Measurements from ENCODE around the gene TBCK.

The TBCK gene

DNA sequence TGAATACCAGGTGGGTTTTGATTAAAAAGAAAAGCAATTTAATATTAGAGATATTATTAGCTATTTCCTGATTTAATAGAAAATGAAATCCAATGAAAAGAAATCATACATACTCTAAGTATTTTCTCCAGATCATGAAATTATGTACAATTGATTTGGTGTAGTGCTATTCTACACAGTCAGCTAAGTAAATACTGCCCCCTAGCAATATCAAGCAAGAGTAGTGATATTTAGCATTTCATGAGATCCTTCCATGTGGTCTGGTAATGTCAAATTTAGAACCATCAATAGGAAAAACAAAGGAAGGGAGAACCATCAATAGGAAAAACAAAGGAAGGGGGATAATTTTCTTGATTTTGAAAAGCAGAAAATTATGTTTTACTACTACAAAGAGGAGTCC lies 114.6 kb downstream of the TBCK start:
- Histone ChIP-seq H3K9me3 (no peaks in the 10 kb centered on the region), H3K36me3 (no peaks in the 10 kb centered on the region), H3K27ac (no peak overlapping the region), H3K4me1 (no peaks in the 10 kb centered on the region), H3K4me3 (no peak overlapping the region), H3K27me3 (no peaks in the 10 kb centered on the region), H3K9ac (no peak overlapping the region), H3K4me2 (no peak overlapping the region), H4K20me1 (no peaks in the 10 kb centered on the region)
- TF ChIP-seq Cebpa-rat (IDR thresholded peaks at IDR 0.05), result no peak

DNA sequence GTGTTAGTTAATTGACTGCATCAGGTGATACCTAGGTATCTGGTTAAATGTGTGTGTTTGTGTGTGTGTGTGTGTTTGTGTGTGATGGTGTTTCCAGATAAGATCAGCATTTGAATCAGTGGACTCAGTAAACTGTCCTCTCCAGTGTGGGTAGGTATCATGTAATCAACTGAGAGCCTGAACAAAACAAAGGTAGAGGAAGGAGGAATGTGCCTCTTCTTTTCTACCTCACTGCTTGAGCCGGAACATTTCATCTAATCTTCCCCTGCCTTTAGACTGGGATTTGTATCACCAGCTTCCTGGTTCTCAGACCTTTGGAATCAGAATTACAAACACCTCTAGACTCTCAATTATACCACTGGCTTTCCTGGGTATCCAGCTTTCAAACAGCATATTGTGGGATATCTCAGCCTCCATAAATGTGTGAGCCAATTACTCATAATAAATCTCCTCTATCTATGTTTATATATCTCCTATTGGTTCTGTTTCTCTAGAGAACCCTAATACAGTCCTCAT lies 120.5 kb downstream of the TBCK start:
- no peak overlapping the region for H3K27ac ChIP-seq
- no peak for TF ChIP-seq Cebpa-rat (IDR thresholded peaks at IDR 0.05)
- no peak overlapping the region for H3K4me2 ChIP-seq
- no peak overlapping the region for H3K9ac ChIP-seq
- no peaks in the 10 kb centered on the region for H4K20me1 ChIP-seq
- peaks cover 7% of the 10 kb centered on the region for H3K4me1 ChIP-seq
- H3K9me3 ChIP-seq, result no peaks in the 10 kb centered on the region
- H3K36me3 ChIP-seq, result peaks cover 16% of the 10 kb centered on the region
- no peaks in the 10 kb centered on the region for H3K27me3 ChIP-seq
- H3K4me3 ChIP-seq, result no peak overlapping the region

DNA sequence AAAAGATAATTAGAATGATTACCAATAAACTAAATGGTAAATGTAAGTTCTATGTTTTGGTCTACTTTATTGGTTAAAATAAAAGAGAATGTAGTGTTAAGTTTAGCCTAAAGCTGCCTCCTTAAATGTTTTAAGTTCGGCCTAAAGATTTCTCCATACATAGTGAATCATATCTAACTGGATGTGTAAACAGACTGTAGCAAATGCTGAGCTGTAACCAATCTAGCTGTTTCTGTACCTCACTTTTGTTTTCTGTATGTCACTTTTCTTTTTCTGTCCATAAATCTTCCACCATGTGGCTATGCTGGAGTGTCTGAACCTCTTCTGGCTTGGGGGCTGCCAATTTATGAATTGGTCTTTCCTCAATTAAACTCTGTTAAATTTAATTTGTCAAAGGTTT lies 121.2 kb downstream of the TBCK start:
- Histone ChIP-seq H4K20me1 (no peaks in the 10 kb centered on the region), H3K36me3 (peaks cover 16% of the 10 kb centered on the region), H3K27me3 (no peaks in the 10 kb centered on the region), H3K9me3 (no peaks in the 10 kb centered on the region), H3K27ac (no peak overlapping the region), H3K4me3 (no peak overlapping the region), H3K9ac (no peak overlapping the region), H3K4me2 (no peak overlapping the region), H3K4me1 (peaks cover 7% of the 10 kb centered on the region)
- TF ChIP-seq Cebpa-rat (IDR thresholded peaks at IDR 0.05), result no peak

DNA sequence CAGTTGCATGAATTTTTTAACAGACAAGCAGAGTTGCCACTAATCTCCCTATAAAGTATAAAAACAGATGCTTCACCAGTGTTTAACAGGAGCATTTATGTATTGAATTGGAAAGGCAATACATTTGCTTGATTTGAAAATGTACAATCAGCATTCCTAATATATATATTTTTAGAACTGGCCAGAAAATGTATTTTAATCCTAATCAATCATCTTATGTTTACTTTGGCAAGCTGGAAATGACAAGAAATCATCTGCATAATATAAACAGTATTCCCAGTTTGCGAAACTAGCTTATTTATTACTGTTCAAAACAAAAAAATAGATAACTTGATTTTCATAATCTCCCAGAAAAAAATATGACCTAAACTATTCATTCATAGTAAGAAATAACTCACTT lies 123.9 kb downstream of the TBCK start:
- TF ChIP-seq Cebpa-rat (IDR thresholded peaks at IDR 0.05), result no peak
- H3K9me3 ChIP-seq, result no peaks in the 10 kb centered on the region
- H3K4me3 ChIP-seq, result no peak overlapping the region
- H3K4me2 ChIP-seq, result no peak overlapping the region
- no peak overlapping the region for H3K9ac ChIP-seq
- H3K4me1 ChIP-seq, result peaks cover 7% of the 10 kb centered on the region
- H3K27me3 ChIP-seq, result no peaks in the 10 kb centered on the region
- H3K36me3 ChIP-seq, result peaks cover 25% of the 10 kb centered on the region
- H3K27ac ChIP-seq, result no peak overlapping the region
- H4K20me1 ChIP-seq, result no peaks in the 10 kb centered on the region

DNA sequence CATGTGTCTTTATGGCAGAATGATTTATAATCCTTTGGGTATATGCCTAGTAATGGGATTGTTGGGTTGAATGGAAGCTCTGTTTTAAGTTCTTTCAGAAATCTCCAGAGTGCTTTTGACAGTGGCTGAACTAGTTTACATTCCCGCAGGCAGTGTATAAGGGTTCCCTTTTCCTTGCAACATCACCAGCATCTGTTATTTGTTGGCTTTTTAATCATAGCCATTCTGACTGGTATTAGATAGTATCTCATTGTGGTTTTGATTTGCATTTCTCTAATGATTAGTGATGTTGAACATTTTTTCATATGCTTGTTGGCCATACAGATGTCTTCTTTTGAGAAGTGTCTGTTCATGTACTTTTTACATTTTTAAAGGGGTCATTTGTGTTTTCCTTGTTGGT lies 129.8 kb downstream of the TBCK start:
- Histone ChIP-seq H3K9me3 (0 out of 2 replicates have a peak, but pooled peaks cover 3% of the 10 kb centered on the region), H3K4me3 (no peak overlapping the region), H4K20me1 (no peaks in the 10 kb centered on the region), H3K27ac (no peak overlapping the region), H3K27me3 (no peaks in the 10 kb centered on the region), H3K4me1 (no peaks in the 10 kb centered on the region), H3K4me2 (no peak overlapping the region), H3K9ac (no peak overlapping the region), H3K36me3 (peaks cover 33% of the 10 kb centered on the region; the same call in 1 of the 2 replicates)
- no peak for TF ChIP-seq Cebpa-rat (IDR thresholded peaks at IDR 0.05)

DNA sequence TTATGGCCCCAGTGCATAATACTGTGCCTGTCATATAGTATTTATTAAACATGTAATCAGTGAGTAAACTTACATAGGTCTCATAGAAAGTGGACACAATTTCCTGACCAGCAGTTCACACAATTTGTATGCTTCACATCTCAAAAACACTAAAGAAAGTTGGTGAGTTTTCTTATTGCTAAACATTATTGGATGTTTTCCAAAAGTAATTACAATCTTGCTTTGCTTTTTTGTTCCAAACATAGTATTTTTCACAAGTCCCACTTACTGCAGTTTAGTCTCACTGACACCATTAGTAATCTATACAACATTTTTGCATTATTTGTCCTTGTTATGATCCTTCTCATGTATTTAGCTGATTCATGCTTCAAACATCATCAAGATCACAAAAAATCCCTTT lies 132.5 kb downstream of the TBCK start:
- no peak overlapping the region for H3K9ac ChIP-seq

DNA sequence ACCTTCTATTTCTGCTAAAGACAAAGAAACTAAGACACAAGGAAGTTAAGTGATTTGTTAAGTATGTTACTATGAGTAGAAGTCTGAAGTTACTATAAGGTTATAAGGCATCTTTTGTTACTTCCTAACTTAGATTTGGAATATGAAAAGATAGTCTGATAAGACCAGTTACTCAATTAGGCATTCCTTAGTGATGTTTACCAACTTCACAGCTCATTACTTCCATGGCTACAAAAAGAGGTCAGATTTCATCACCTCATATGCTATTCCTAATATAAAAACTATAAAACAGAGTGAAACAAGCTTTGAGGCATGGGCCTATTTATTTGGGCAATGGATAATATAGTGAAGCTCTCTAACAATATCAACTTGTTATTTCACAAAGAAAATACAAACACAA lies 143.1 kb downstream of the TBCK start:
- no peak overlapping the region for H3K4me2 ChIP-seq
- no peak overlapping the region for H3K4me3 ChIP-seq
- H3K27me3 ChIP-seq, result no peaks in the 10 kb centered on the region
- H3K9ac ChIP-seq, result no peak overlapping the region
- H3K9me3 ChIP-seq, result no peaks in the 10 kb centered on the region
- H3K27ac ChIP-seq, result no peak overlapping the region
- H3K4me1 ChIP-seq, result no peaks in the 10 kb centered on the region
- no peak for TF ChIP-seq Cebpa-rat (IDR thresholded peaks at IDR 0.05)
- H4K20me1 ChIP-seq, result no peaks in the 10 kb centered on the region
- H3K36me3 ChIP-seq, result peaks cover 8% of the 10 kb centered on the region

More for the DNA sequence above, 132.5 kb downstream of the TBCK start:
- Histone ChIP-seq H3K4me3 (no peak overlapping the region), H3K4me2 (no peak overlapping the region), H3K27me3 (no peaks in the 10 kb centered on the region), H3K9me3 (peaks cover 3% of the 10 kb centered on the region; the same call in 1 of the 2 replicates), H4K20me1 (no peaks in the 10 kb centered on the region), H3K27ac (no peak overlapping the region), H3K4me1 (no peaks in the 10 kb centered on the region), H3K36me3 (peaks cover 27% of the 10 kb centered on the region; the same call in 1 of the 2 replicates)
- TF ChIP-seq Cebpa-rat (IDR thresholded peaks at IDR 0.05), result no peak

DNA sequence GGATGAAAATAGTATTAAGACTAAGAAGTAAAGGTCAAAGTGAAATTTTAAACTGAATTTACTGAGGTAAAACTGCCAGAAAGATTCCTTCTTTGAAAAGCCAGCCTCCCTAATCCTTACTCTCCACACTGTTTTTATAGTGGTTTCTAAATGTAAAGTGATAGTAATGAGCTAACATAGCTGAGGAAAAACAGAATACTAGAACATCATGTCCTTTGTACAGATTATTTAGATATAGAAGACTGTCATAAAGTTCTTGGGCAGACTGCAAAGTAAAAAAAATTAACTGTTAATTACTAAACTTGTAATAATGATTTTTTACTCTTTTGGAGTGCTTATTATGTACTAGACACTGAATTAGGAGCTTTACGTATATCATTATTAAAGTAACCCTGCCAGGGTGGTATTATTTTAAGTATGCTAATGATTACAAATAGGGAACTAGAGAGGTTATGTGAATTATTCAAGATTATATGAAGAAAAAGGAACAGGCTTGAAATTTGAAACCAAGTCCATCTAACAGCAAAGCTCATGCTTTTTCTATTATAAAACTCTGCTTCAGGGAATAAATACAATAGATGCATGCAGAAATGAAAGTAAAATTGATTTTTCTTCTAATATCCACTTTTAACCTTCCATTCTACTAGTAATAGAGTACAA lies 150.5 kb downstream of the TBCK start:
- no peak overlapping the region for H3K27ac ChIP-seq
- no peak overlapping the region for H3K4me2 ChIP-seq
- H4K20me1 ChIP-seq, result no peaks in the 10 kb centered on the region
- no peak overlapping the region for H3K9ac ChIP-seq
- H3K4me1 ChIP-seq, result no peaks in the 10 kb centered on the region
- H3K27me3 ChIP-seq, result no peaks in the 10 kb centered on the region
- H3K4me3 ChIP-seq, result no peak overlapping the region
- TF ChIP-seq Cebpa-rat (IDR thresholded peaks at IDR 0.05), result no peak
- H3K9me3 ChIP-seq, result peaks cover 14% of the 10 kb centered on the region
- peaks cover 30% of the 10 kb centered on the region for H3K36me3 ChIP-seq

DNA sequence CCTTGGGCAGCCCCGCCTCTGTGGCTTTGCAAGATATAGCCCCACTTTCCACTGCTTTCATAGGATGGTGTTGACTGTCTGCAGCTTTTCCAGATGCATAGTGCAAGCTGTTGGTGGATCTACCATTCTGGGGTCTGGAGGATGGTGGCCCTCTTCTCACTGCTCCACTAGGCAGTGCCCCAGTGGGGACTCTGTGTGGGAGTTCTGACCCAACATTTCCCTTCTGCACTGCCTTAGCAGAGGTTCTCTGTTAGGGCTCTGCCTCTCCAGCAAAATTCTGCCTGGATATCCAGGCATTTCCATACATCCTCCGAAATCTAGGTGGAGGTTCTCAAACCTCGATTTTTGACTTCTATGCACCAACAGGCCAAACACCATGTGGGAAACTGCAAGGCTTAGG lies 153.7 kb downstream of the TBCK start:
- no peak overlapping the region for H3K4me3 ChIP-seq
- TF ChIP-seq Cebpa-rat (IDR thresholded peaks at IDR 0.05), result no peak
- H4K20me1 ChIP-seq, result no peaks in the 10 kb centered on the region
- no peaks in the 10 kb centered on the region for H3K4me1 ChIP-seq
- no peak overlapping the region for H3K9ac ChIP-seq
- H3K9me3 ChIP-seq, result peaks cover 14% of the 10 kb centered on the region
- H3K27ac ChIP-seq, result no peak overlapping the region
- H3K4me2 ChIP-seq, result no peak overlapping the region
- peaks cover 27% of the 10 kb centered on the region for H3K36me3 ChIP-seq
- no peaks in the 10 kb centered on the region for H3K27me3 ChIP-seq

DNA sequence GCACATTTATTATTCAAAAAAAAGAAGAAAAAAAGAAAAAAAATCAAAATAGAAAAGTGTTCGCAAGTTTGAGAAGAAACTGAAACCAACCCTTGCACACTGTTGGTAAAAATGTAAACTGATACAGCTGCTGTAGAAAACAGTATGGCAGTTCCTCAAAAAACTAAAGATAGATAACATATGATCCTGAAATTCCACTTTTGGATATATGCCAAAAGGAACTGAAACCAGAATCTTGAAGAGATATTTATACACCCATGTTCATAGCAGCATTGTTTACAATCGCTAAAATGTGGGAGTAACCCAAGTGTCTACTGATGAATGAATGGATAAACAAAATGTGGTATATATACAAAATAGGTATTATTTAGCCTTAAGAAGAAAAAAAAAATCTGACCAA lies 155.4 kb downstream of the TBCK start:
- TF ChIP-seq Cebpa-rat (IDR thresholded peaks at IDR 0.05), result no peak
- no peak overlapping the region for H3K9ac ChIP-seq
- no peaks in the 10 kb centered on the region for H3K27me3 ChIP-seq
- H3K27ac ChIP-seq, result no peak overlapping the region
- H3K9me3 ChIP-seq, result peaks cover 14% of the 10 kb centered on the region
- H3K4me2 ChIP-seq, result no peak overlapping the region
- H3K36me3 ChIP-seq, result peaks cover 43% of the 10 kb centered on the region
- H3K4me1 ChIP-seq, result no peaks in the 10 kb centered on the region
- H4K20me1 ChIP-seq, result no peaks in the 10 kb centered on the region
- no peak overlapping the region for H3K4me3 ChIP-seq
